Fibroblast of skin of right quadriceps (primary cell): Measurements from ENCODE around the gene MYO5B.
"Not testable (repeated sequence)": the region's sequence is repeated elsewhere in the genome, so short reads cannot be mapped to it uniquely, and the experiment has no call there.

ENCODE experiments used
- DNase-seq: peaks from one replicate; pipeline ENCODE4 v3.0.0-alpha.2; 2013

The MYO5B gene

GRCh38 chr18:49846718-49847470 is 348.1 kb downstream of the MYO5B start:
- DNase-seq: no peak

DNA sequence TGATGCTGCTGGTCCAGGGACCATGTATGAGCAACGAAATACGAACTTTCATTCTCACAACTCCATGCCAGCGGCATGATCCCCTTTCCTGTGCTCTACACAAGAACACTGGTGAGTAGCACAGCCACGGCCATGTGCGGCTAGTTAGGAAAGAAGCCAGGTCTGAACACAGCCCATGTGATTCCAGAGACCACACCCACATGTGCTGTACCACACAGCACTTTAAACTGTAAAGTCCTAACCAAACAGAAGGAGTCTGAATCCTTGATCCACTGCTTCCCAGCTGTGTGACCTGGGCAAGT is 348.6 kb downstream of the MYO5B start:
- DNase-seq: peak; percentile 34

- DNase-seq: no peak
Measured at GRCh38 chr18:49845629-49846360, 349.2 kb downstream of the MYO5B start.

GRCh38 chr18:49844903-49845302 is 350.0 kb downstream of the MYO5B start:
- no peak for DNase-seq

DNA sequence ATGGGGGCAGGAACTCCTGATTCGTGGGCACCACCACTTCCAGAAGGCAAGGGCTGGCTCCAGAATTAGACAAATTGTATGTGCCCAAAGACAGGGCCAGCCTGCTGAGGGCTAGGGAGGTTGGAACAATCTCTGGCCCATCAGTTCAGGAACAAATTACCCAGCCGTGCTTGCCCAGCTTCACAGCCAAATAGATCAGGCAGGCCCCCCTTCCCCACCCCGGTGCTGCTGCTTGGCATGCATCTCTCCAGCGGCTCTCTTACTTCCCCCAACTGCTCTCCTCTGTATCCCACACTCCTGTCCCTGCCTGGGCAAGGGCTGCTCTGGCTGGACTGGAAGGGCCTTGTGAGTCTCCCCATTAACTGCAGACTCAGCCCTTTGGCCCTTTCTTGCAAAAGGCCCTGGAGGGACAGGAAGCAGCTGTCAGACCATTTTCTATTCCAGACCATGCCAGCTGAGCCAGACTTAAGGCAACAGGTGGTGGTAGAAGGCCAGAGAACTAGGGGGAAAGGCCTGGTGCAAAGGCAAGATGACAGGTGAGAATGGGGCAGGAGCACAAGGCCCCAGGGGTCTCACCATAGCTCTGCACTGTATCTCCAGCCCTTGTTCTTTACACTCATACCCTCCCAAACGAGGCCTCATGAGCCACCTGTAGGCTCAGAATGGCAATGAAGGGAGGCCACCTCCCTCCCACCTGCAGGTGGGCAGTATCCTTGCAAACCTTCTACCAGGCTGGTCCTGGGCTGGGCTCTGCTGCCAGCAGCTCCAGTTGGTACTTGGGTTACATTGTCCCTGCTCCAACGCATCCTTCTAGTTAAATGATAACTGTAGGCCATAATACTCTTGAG is 350.9 kb downstream of the MYO5B start:
- no peak for DNase-seq

DNA sequence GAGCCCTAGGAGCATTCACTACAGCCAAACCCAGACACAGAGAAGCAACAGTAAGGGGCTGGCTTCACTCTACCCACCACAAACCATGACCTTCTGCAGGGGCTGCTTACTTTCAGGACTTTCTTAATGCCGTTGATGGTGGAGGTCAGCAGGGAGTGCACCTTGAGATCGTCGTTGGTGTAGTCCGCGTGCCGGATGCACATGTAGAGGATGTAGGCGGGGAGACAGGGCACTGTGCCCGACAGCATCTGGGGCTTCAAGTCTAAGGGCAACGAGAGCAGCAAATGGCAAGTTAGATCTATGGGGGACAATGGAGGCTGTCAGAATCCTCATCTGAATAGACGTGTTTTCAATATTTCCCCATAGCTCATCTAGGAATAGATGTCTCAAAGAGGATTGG is 351.8 kb downstream of the MYO5B start:
- no peak for DNase-seq

GRCh38 chr18:49842656-49843055 is 352.3 kb downstream of the MYO5B start:
- DNase-seq: no peak

- DNase-seq: no peak
Measured at GRCh38 chr18:49841236-49842217, 353.4 kb downstream of the MYO5B start.

DNA sequence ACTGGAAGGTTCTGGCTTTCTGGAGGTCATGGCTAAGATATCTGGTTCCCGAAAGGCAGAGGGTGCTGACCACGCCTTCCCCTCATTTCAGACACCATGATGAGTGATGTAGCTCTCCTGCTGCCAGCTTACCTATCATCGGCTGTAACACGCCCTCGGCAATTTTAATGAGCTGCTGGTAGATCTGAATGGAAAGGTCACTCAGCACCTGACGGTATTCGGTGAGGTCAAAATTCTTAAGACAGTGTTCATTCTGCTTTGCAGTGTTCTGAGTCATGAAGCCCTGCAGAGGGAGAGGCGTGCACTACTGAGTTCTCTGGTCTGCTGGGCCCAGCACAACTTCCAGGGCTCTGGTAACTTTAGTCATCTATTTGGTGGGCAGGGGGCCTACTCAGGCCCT is 355.9 kb downstream of the MYO5B start:
- DNase-seq: peak; percentile 19

GRCh38 chr18:49838381-49838780 is 356.6 kb downstream of the MYO5B start:
- DNase-seq: no peak

DNA sequence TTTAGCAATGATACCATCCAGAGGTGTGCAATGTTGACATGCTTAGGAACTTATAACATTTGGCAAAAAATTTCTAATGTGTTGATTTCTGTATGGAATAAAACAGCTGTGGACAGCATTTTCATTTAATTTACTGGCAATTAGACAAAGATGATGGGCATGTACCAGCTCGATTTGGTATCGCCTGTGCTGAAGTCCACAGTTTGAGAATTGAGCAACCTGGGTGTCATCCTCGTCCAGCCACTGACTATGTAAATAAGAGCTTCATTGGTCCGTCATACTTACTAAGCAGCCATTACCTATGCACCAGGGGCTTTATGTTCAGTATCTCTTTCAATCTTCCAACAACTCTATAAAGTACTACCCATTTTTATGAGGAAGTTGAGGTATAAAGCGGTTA is 357.1 kb downstream of the MYO5B start:
- DNase-seq: no peak

GRCh38 chr18:49837316-49837835 is 357.6 kb downstream of the MYO5B start:
- not testable (repeated sequence) for DNase-seq

- DNase-seq: no peak
Measured at GRCh38 chr18:49835405-49835804, 359.5 kb downstream of the MYO5B start.

GRCh38 chr18:49834258-49834657 is 360.7 kb downstream of the MYO5B start:
- DNase-seq: no peak

DNA sequence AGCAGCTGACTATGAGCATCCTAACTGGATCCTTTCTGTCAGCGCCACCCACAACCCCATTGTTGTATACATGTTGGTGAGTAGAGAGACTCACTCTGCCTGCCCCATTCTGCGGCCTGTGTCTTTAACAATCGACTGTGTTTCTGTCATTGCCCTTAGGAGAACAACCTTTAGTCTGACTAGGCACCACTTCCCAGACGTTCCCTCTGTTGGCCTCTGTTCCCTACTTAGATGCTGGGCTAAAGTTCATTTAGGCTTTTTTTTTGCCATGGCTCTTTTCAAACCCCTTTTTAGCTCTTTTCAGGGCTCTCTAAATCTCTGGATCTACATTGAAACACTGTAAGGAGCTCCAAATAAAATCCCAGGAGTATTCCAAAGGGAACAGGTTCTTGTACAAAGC is 361.1 kb downstream of the MYO5B start:
- DNase-seq: no peak

DNA sequence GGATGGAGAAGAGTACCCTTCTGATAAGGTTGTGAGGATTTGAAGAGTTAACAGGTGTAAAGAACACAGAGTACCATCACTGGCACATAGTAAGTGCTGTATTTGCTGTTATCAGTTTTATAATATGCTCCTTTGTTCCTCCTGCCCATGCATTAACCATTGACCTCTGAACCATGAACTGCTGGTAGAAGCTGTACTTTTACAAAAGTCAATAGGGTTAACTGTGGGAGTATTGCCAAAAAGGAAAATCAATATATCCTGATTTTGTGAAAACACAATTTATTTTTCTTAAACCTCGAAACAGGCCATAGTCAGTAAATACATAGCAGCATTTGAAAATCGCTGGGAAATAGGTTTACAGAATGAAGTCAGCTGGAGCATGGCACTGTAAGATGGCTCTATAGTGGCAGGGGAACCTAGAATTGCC is 362.7 kb downstream of the MYO5B start:
- DNase-seq: no peak

DNA sequence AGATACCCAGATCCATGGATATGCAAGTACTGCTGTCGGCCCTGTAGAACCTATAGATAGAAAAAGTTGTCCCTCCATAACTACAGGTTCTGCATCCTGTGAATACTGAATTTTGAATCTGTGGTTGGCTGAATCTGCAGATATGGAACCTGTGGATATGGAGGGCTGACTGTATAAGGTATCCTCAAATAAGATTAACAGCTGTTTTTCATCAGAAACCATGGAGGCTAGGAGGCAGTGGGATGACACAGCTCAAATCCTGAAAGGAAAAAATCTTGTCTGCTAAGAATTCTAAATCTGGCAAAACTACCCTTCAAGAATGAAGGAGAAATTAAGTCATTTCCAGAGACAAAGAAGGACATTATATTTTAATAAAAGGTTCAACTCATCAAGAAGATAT is 367.0 kb downstream of the MYO5B start:
- no peak for DNase-seq

- DNase-seq: no peak
Measured at GRCh38 chr18:49819823-49820671, 374.9 kb downstream of the MYO5B start.

- no peak for DNase-seq
Measured at GRCh38 chr18:49819071-49819662, 375.8 kb downstream of the MYO5B start.

DNA sequence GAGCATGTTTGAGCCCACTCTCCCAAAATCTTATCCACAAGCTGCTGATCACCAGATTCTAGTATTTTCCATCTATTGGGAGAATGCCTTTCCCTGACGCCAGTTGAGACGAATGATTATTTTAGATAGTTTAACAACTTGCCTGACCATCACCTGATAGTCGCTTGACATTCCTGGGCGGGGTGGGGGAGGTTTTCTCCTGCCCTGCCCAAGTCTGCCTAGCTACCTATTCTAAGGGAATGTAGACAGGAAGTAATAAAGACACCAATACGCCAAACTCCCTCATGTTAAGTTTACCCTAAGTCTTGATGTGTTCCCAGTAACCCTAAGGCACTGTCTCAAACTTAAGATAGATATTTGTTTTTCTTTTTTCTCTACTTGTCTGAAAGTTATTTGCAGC is 377.0 kb downstream of the MYO5B start:
- DNase-seq: no peak

- peak; percentile 14 for DNase-seq
Measured at GRCh38 chr18:49815927-49816326, 379.0 kb downstream of the MYO5B start.
